Measurements from ENCODE around the gene SCARF1. TPM values are rescaled to one million over a fixed set of nuclear protein-coding genes. Genes with fewer than 3 reads are reported as not detected.

Gene SCARF1
- total RNA-seq, 1 donor from 2014 or later: 0.64 TPM

- H3K4me1 Mint-ChIP-seq (ENCODE audit: unreplicated experiment): peaks cover 38% of the 10 kb centered on the region
- no peak for DNase-seq (ENCODE audit: extremely low spot score, unreplicated experiment)
- TF ChIP-seq, protein P1, sequence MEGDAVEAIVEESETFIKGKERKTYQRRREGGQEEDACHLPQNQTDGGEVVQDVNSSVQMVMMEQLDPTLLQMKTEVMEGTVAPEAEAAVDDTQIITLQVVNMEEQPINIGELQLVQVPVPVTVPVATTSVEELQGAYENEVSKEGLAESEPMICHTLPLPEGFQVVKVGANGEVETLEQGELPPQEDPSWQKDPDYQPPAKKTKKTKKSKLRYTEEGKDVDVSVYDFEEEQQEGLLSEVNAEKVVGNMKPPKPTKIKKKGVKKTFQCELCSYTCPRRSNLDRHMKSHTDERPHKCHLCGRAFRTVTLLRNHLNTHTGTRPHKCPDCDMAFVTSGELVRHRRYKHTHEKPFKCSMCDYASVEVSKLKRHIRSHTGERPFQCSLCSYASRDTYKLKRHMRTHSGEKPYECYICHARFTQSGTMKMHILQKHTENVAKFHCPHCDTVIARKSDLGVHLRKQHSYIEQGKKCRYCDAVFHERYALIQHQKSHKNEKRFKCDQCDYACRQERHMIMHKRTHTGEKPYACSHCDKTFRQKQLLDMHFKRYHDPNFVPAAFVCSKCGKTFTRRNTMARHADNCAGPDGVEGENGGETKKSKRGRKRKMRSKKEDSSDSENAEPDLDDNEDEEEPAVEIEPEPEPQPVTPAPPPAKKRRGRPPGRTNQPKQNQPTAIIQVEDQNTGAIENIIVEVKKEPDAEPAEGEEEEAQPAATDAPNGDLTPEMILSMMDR (IDR thresholded peaks at IDR 0.05): no peak
- no peak overlapping the region for H3K27ac Mint-ChIP-seq (ENCODE audit: unreplicated experiment)
- H3K27me3 Mint-ChIP-seq (ENCODE audit: unreplicated experiment): no peaks in the 10 kb centered on the region
- no peaks in the 10 kb centered on the region for H3K36me3 Mint-ChIP-seq (ENCODE audit: unreplicated experiment)
- H3K9me3 Mint-ChIP-seq (ENCODE audit: unreplicated experiment): no peaks in the 10 kb centered on the region
- H3K4me3 Mint-ChIP-seq (ENCODE audit: unreplicated experiment): no peak overlapping the region
These were observed 56.5 kb downstream of the SCARF1 start for GRCh38 chr17:1588821-1589585.

- Mint-ChIP-seq H3K4me1 (ENCODE audit: unreplicated experiment) (peaks cover 12% of the 10 kb centered on the region), H3K36me3 (ENCODE audit: unreplicated experiment) (no peaks in the 10 kb centered on the region), H3K27ac (ENCODE audit: unreplicated experiment) (no peak overlapping the region), H3K27me3 (ENCODE audit: unreplicated experiment) (no peaks in the 10 kb centered on the region), H3K4me3 (ENCODE audit: unreplicated experiment) (no peak overlapping the region), H3K9me3 (ENCODE audit: unreplicated experiment) (no peaks in the 10 kb centered on the region)
- TF ChIP-seq, protein P1 (IDR thresholded peaks at IDR 0.05): no peak
- DNase-seq (ENCODE audit: extremely low spot score, unreplicated experiment): no peak
These were observed 61.4 kb downstream of the SCARF1 start for GRCh38 chr17:1584167-1584566.

Other genes starting within 250 kb of the SCARF1 start
- gene YWHAE, start 245.5 kb downstream of the SCARF1 start, total RNA-seq: 458 and 476 TPM in 2 replicates
- 55.8 and 57.1 TPM in 2 replicates for gene CRK, start 189.5 kb downstream of the SCARF1 start, total RNA-seq
- gene MYO1C, start 153.0 kb downstream of the SCARF1 start, total RNA-seq: 183 and 184 TPM in 2 replicates
- gene INPP5K, start 129.1 kb downstream of the SCARF1 start, total RNA-seq: 44.5 and 49.4 TPM in 2 replicates
- 65.0 and 71.0 TPM in 2 replicates for gene PITPNA, start 82.9 kb downstream of the SCARF1 start, total RNA-seq
- 4.7 and 7.3 TPM in 2 replicates for gene SLC43A2, start 16.9 kb downstream of the SCARF1 start, total RNA-seq
- 1.2 and 2.6 TPM in 2 replicates for gene RILP, start 4.1 kb upstream of the SCARF1 start, total RNA-seq
- 238 and 262 TPM in 2 replicates for gene PRPF8, start 39.1 kb upstream of the SCARF1 start, total RNA-seq
- 4.2 and 4.7 TPM in 2 replicates for gene TLCD2, start 64.6 kb upstream of the SCARF1 start, total RNA-seq
- 30.8 and 33.3 TPM in 2 replicates for gene WDR81, start 79.0 kb upstream of the SCARF1 start, total RNA-seq
- 0.38 and 0.50 TPM in 2 replicates for gene SERPINF2, start 97.1 kb upstream of the SCARF1 start, total RNA-seq
- 164 and 175 TPM in 2 replicates for gene SERPINF1, start 116.3 kb upstream of the SCARF1 start, total RNA-seq
- gene SMYD4, start 184.2 kb upstream of the SCARF1 start, total RNA-seq: 11.2 and 14.4 TPM in 2 replicates
- 75.3 and 84.8 TPM in 2 replicates for gene RPA1, start 184.3 kb upstream of the SCARF1 start, total RNA-seq